Brain microvascular endothelial cell (primary cell): ENCODE measurements around the gene RAPGEF4.

Source experiments
- DNase-seq: peaks from one replicate; pipeline ENCODE4 v3.0.0-alpha.2; 2020
- H3K27ac ChIP-seq: fragments of 250-450 bp; sonication (Bioruptor Pico); 2 replicates; pipeline ENCODE4 v1.5.1; 2020; ENCODE audit warnings: mild to moderate bottlenecking, moderate library complexity
- H3K27me3 ChIP-seq: fragments of 250-450 bp; sonication (Bioruptor Pico); replicated peaks from 2 replicates; pipeline ENCODE4 v1.5.1; 2020; ENCODE audit warnings: mild to moderate bottlenecking
- H3K36me3 ChIP-seq: fragments of 250-450 bp; sonication (Bioruptor Pico); replicated peaks from 2 replicates; pipeline ENCODE4 v1.5.1; 2020; ENCODE audit warnings: mild to moderate bottlenecking
- H3K4me3 ChIP-seq: 2 replicates; pipeline ENCODE4 v1.5.1; 2011; ENCODE audit warnings: low read depth, mild to moderate bottlenecking, control low read depth, low read length, moderate library complexity
- in situ Hi-C: cut with HindIII; loops from 2 replicates; pipeline ENCODE4 v1.10.0; 2017; ENCODE audit warnings: low sequenced_read_pairs, low pct_ligation_motif_present
- TF ChIP-seq, protein P1 (sequence below): IDR thresholded peaks from 2 replicates; pipeline ENCODE4 v1.5.1; 2011; ENCODE audit warnings: low read depth, mild to moderate bottlenecking, moderate library complexity, low read length, control low read depth, inconsistent platforms; ENCODE audit errors: missing control alignments

The RAPGEF4 gene

DNA sequence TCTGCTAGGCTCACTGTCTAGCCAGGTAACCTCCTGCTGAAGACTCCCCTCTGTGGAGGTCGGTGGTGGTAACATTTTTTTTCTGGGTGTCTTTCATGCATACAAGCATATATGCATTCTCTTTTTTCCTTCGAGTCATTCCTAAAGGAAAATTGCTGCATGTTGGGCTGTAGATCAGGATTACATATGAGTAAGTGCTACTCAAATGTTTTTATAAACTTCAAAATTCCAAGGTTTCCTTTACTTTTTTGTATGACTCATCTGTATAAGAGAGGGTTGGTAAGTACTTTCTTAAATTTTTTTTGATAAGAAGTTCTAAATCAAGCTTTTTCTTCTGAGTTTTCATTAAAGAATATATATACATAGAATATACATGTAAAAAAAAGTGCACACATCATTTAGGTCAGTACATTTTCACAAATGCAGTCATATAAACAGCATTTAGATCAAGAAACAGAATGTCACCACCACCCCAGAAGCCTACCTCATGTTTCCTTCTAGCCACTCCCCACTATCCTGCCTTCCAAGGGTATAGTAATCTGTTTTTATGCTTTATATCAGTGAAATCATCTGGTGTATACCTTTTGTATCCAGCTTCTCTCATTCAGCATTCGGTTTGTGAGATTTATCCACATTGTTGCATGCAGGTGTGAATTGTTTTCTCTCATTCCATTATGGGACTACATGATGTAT, 212.0 kb downstream of the RAPGEF4 start:
- no peak for DNase-seq
- no peak overlapping the region for H3K27ac ChIP-seq
- in situ Hi-C loops, result no loop called here
- no peaks in the 10 kb centered on the region for H3K27me3 ChIP-seq
- no peaks in the 10 kb centered on the region for H3K36me3 ChIP-seq
- no peak overlapping the region for H3K4me3 ChIP-seq
- TF ChIP-seq, protein P1, sequence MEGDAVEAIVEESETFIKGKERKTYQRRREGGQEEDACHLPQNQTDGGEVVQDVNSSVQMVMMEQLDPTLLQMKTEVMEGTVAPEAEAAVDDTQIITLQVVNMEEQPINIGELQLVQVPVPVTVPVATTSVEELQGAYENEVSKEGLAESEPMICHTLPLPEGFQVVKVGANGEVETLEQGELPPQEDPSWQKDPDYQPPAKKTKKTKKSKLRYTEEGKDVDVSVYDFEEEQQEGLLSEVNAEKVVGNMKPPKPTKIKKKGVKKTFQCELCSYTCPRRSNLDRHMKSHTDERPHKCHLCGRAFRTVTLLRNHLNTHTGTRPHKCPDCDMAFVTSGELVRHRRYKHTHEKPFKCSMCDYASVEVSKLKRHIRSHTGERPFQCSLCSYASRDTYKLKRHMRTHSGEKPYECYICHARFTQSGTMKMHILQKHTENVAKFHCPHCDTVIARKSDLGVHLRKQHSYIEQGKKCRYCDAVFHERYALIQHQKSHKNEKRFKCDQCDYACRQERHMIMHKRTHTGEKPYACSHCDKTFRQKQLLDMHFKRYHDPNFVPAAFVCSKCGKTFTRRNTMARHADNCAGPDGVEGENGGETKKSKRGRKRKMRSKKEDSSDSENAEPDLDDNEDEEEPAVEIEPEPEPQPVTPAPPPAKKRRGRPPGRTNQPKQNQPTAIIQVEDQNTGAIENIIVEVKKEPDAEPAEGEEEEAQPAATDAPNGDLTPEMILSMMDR, result no peak

GRCh38 chr2:172949522-172949921, 213.9 kb downstream of the RAPGEF4 start:
- no peaks in the 10 kb centered on the region for H3K27me3 ChIP-seq
- TF ChIP-seq, protein P1, result no peak
- H3K36me3 ChIP-seq, result no peaks in the 10 kb centered on the region
- H3K27ac ChIP-seq, result no peak overlapping the region
- no peak for DNase-seq
- in situ Hi-C loops, result no loop called here
- H3K4me3 ChIP-seq, result no peak overlapping the region

DNA sequence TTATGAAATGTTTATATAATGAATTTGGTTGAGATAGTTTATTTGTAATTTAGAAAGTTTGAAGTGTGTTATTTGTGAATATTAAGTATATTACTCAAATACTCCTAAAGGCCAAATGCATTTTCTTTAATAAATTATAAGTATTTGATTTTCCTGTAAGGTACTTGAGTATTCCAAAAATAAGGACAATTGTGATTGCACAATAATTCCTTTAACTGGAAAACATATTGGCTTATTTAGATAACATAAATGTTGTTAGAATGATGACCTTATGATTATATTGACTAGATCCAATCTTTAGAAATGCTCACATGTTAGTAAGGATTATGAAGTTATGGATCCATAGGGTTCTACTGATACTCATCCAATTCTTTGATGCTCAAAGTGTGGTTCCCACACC, 214.9 kb downstream of the RAPGEF4 start:
- no peak overlapping the region for H3K27ac ChIP-seq
- TF ChIP-seq, protein P1, result no peak
- DNase-seq, result no peak
- in situ Hi-C loops, result no loop called here
- H3K36me3 ChIP-seq, result no peaks in the 10 kb centered on the region
- H3K4me3 ChIP-seq, result no peak overlapping the region
- no peaks in the 10 kb centered on the region for H3K27me3 ChIP-seq

GRCh38 chr2:172951554-172951953, 215.9 kb downstream of the RAPGEF4 start:
- H3K27me3 ChIP-seq, result no peaks in the 10 kb centered on the region
- TF ChIP-seq, protein P1, result no peak
- no peak overlapping the region for H3K27ac ChIP-seq
- H3K4me3 ChIP-seq, result no peak overlapping the region
- DNase-seq, result no peak
- no peaks in the 10 kb centered on the region for H3K36me3 ChIP-seq
- in situ Hi-C loops, result no loop called here

DNA sequence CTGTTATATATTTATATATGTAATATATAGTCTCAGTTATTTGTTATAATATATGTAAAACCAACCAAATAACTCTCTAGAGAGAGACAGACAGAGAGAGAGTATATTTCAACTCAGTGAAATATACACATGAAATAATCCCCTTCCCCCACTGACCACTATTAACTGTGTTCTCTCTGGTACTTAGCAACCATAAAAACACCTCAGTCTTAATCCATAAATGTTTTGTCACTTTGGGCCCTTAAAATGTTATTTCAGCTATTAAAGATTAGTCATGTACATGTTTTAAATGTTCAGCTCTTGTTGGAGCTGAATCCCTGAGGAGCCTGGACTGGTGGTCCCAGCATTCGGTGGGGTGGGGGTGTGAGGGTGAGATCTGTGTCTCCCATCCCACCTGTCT, 217.8 kb downstream of the RAPGEF4 start:
- Histone ChIP-seq H3K27ac (no peak overlapping the region), H3K27me3 (no peaks in the 10 kb centered on the region), H3K36me3 (no peaks in the 10 kb centered on the region), H3K4me3 (no peak overlapping the region)
- in situ Hi-C loops, result no loop called here
- no peak for DNase-seq
- TF ChIP-seq, protein P1, result no peak
